Neutrophil (primary cell): ENCODE measurements around the gene GRIK4.

ENCODE experiments used
- H3K27ac ChIP-seq: fragments of 200-600 bp; sonication (generic); 2 replicates; pipeline ENCODE4 v1.5.1; 2016; ENCODE audit warnings: mild to moderate bottlenecking, moderate library complexity
- H3K27me3 ChIP-seq: fragments of 200-600 bp; sonication (generic); 2 replicates; pipeline ENCODE4 v1.6.0; 2016; ENCODE audit warnings: mild to moderate bottlenecking
- H3K36me3 ChIP-seq: fragments of 200-600 bp; sonication (generic); 2 replicates; pipeline ENCODE4 v1.5.1; 2017
- H3K4me1 ChIP-seq, 2 experiments: fragments of 200-600 bp in 1 of 2; sonication (generic) in 1 of 2; 1 replicate in 1 of 2; 2 replicates in 1 of 2; pipeline versions ENCODE4 v1.5.1 to v1.6.1; 2013 to 2016; ENCODE audit warnings: low read depth in 1 of 2, low read length in 1 of 2, mild to moderate bottlenecking in 1 of 2, moderate library complexity in 1 of 2; ENCODE audit not compliant: control insufficient read depth in 1 of 2, insufficient read depth in 1 of 2
- H3K4me3 ChIP-seq, 2 experiments: fragments of 200-600 bp in 1 of 2; sonication (generic) in 1 of 2; 1 replicate in 1 of 2; 2 replicates in 1 of 2; pipeline ENCODE4 v1.5.1; 2013 to 2016; ENCODE audit warnings: low read depth in 1 of 2, low read length in 1 of 2, mild to moderate bottlenecking in 1 of 2, moderate library complexity in 1 of 2
- H3K9me3 ChIP-seq: fragments of 200-600 bp; sonication (generic); 2 replicates; pipeline ENCODE4 v1.5.1; 2016
- CTCF ChIP-seq: fragments of 200-600 bp; sonication (generic); IDR thresholded peaks from 2 replicates; pipeline ENCODE4 v1.5.1; 2016; ENCODE audit warnings: antibody characterized with exemption

The GRIK4 gene

GRCh38 chr11:120996973-120997372 lies 485.4 kb downstream of the GRIK4 start:
- Histone ChIP-seq H3K4me1 (no peaks in the 10 kb centered on the region), H3K27ac (no peak overlapping the region), H3K27me3 (peaks cover 45% of the 10 kb centered on the region), H3K4me3 (no peak overlapping the region), H3K9me3 (no peaks in the 10 kb centered on the region), H3K36me3 (no peaks in the 10 kb centered on the region)
- TF ChIP-seq CTCF: no peak

GRCh38 chr11:120998581-120998980 lies 487.0 kb downstream of the GRIK4 start:
- Histone ChIP-seq H3K4me1 (no peaks in the 10 kb centered on the region), H3K4me3 (no peak overlapping the region), H3K27me3 (peaks cover 45% of the 10 kb centered on the region), H3K27ac (no peak overlapping the region), H3K9me3 (no peaks in the 10 kb centered on the region), H3K36me3 (no peaks in the 10 kb centered on the region)
- no peak for TF ChIP-seq CTCF

DNA sequence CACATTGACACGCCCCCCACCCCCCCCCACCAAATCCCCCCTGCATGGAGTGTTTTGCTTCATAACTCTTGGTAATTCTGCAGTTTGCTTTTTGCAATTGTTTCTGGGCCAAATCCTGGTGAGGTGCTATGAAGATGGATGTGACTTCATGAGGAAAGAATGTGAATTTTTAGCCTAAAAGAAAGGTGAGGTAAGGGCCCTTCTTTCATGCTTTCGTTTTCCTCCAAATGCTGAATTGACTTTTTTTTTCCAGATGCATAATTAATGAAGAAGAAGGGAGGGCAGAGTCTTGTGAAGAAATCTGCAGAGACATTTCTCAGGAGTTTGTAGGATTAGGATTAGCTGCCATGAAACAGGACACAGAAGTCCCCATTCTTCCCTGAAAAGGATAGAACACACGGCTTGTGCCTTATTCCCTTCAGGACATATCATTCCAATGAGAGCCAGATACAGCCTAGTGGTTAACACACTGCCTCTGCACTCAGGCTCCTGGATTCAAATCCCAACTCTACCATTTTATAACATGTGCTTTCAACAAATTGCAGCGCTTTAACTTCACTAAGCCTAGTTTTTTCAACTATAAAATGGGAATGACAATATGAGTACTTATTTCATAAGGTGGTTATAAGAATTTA lies 492.8 kb downstream of the GRIK4 start:
- H3K4me1 ChIP-seq: no peaks in the 10 kb centered on the region
- H3K9me3 ChIP-seq: no peaks in the 10 kb centered on the region
- no peaks in the 10 kb centered on the region for H3K36me3 ChIP-seq
- no peak for TF ChIP-seq CTCF
- H3K27ac ChIP-seq: no peak overlapping the region
- H3K4me3 ChIP-seq: no peak overlapping the region
- H3K27me3 ChIP-seq: peaks cover 33% of the 10 kb centered on the region

DNA sequence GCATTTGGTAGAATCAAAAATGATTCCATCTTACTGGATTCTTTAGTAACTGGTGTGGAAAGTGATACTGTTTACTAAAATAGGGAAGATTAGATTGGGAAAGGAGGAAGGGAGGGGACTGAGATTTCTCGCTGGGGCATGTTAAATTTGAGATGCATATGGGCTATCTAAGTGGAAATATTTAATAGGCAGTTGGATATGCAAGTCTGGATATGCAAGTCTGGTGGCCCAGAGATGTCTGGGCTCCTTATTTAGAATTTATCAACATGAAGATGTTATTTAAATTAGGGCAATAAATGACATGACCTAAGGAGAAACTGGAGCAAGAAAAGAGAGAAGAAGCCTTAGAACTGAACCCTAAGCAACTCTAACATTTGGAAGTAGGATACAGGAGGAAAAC lies 495.4 kb downstream of the GRIK4 start:
- Histone ChIP-seq H3K27ac (no peak overlapping the region), H3K4me1 (no peaks in the 10 kb centered on the region), H3K27me3 (peaks cover 28% of the 10 kb centered on the region), H3K4me3 (no peak overlapping the region), H3K36me3 (no peaks in the 10 kb centered on the region), H3K9me3 (no peaks in the 10 kb centered on the region)
- TF ChIP-seq CTCF: no peak

DNA sequence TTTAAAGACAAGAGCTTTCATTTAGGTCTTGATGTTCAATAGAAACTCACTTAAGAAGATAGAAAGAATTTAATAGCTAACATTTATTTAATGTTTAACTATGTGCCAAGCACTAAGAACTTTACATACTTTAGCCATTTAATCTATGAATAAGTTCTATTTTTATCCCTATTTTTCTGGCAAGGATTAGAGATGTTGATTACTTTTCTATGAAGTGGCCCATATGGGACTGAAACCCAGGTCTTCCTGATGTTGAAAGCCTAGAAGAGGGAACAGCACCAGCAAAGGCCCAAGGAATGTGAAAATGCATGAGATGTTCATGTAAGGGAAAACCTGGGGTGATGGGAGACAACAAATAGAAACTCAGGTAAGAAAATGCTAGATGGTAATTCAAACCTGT lies 497.0 kb downstream of the GRIK4 start:
- TF ChIP-seq CTCF: no peak
- no peaks in the 10 kb centered on the region for H3K36me3 ChIP-seq

More for the DNA sequence above, 497.0 kb downstream of the GRIK4 start:
- H3K4me3 ChIP-seq: no peak overlapping the region
- no peaks in the 10 kb centered on the region for H3K4me1 ChIP-seq
- no peak overlapping the region for H3K27ac ChIP-seq
- no peaks in the 10 kb centered on the region for H3K9me3 ChIP-seq
- peaks cover 13% of the 10 kb centered on the region for H3K27me3 ChIP-seq
